Neural cell (in vitro differentiated cells): ENCODE data around the gene DNAAF3. TPM values are rescaled to one million over a fixed set of nuclear protein-coding genes. Genes with fewer than 3 reads are reported as not detected.

Source experiments
- H2AFZ ChIP-seq: fragments of 200-600, 300-800 bp; sonication (generic), shearing (Covaris generic); 2 replicates; pipeline ENCODE4 v1.6.0; 2014; ENCODE audit warnings: low read depth, mild to moderate bottlenecking, antibody characterized with exemption, low read length, moderate library complexity
- H3F3A ChIP-seq: fragments of 200-600 bp; shearing (Covaris generic); 2 replicates; pipeline ENCODE4 v1.6.1; 2016; ENCODE audit warnings: mild to moderate bottlenecking, moderate library complexity, mixed read lengths, antibody characterized with exemption, low read length; ENCODE audit not compliant: insufficient read depth, poor library complexity, severe bottlenecking
- H3K27ac ChIP-seq: fragments of 200-600, 300-800 bp; sonication (generic), shearing (Covaris generic); 2 replicates; pipeline ENCODE4 v1.5.1; 2014; ENCODE audit warnings: mild to moderate bottlenecking, low read length, moderate library complexity
- H3K27me3 ChIP-seq: fragments of 300-800, 200-600 bp; sonication (generic), shearing (Covaris generic); 2 replicates; pipeline ENCODE4 v1.6.0; 2014; ENCODE audit warnings: mild to moderate bottlenecking, low read depth, low read length, moderate library complexity; ENCODE audit not compliant: insufficient read depth
- H3K36me3 ChIP-seq: fragments of 300-800, 200-600 bp; sonication (generic), shearing (Covaris generic); 2 replicates; pipeline ENCODE4 v1.5.1; 2014; ENCODE audit warnings: mild to moderate bottlenecking, antibody characterized with exemption, low read length, moderate library complexity; ENCODE audit not compliant: insufficient read depth
- H3K4me2 ChIP-seq: fragments of 300-800, 200-600 bp; sonication (generic), shearing (Covaris generic); 2 replicates; pipeline ENCODE4 v1.6.0; 2014; ENCODE audit warnings: mild to moderate bottlenecking, low read length
- H3K4me3 ChIP-seq: fragments of 300-800, 200-600 bp; sonication (generic), shearing (Covaris generic); 2 replicates; pipeline ENCODE4 v1.5.1; 2014; ENCODE audit warnings: mild to moderate bottlenecking, low read length, moderate library complexity
- H3K79me2 ChIP-seq: fragments of 200-600 bp; shearing (Covaris generic); replicated peaks from 2 replicates; pipeline ENCODE4 v1.6.0; 2014; ENCODE audit warnings: mild to moderate bottlenecking, low read length, moderate library complexity; ENCODE audit not compliant: insufficient read depth
- H3K9ac ChIP-seq: fragments of 300-800, 200-600 bp; sonication (generic), shearing (Covaris generic); 2 replicates; pipeline ENCODE4 v1.6.1; 2016; ENCODE audit warnings: mild to moderate bottlenecking, low read length, mixed read lengths
- H3K9me2 ChIP-seq: fragments of 200-600 bp; shearing (Covaris generic); 2 replicates; pipeline ENCODE4 v1.6.1; 2016; ENCODE audit warnings: mild to moderate bottlenecking, low read length, mixed read lengths; ENCODE audit not compliant: insufficient read depth
- H3K9me3 ChIP-seq: fragments of 200-600, 300-800 bp; sonication (generic), shearing (Covaris generic); 2 replicates; pipeline ENCODE4 v1.6.1; 2016; ENCODE audit warnings: mild to moderate bottlenecking, mixed run types, low read length, moderate library complexity, mixed read lengths
- H4K20me1 ChIP-seq: fragments of 200-600 bp; shearing (Covaris generic); 2 replicates; pipeline ENCODE4 v1.6.1; 2016; ENCODE audit warnings: mild to moderate bottlenecking, mixed run types; ENCODE audit not compliant: insufficient read depth
- CTCF ChIP-seq: fragments of 450-650 bp; IDR thresholded peaks from 2 replicates; pipeline ENCODE4 v1.5.1; 2014; ENCODE audit warnings: antibody characterized with exemption, mild to moderate bottlenecking, moderate library complexity; ENCODE audit not compliant: poor library complexity, severe bottlenecking
- EP300 ChIP-seq: fragments of 450-650 bp; conservative IDR thresholded peaks from 2 replicates; pipeline ENCODE4 v1.6.1; 2014; ENCODE audit warnings: antibody characterized with exemption, mild to moderate bottlenecking, moderate library complexity; ENCODE audit not compliant: poor library complexity, severe bottlenecking
- EZH2 ChIP-seq: fragments of 200-600, 300-800 bp; shearing (Covaris generic), sonication (generic); IDR thresholded peaks from 2 replicates; pipeline ENCODE4 v1.6.1; 2014; ENCODE audit warnings: antibody characterized with exemption, low read length, borderline replicate concordance, mild to moderate bottlenecking; ENCODE audit not compliant: insufficient read depth, poor library complexity, severe bottlenecking
- MXI1 ChIP-seq: fragments of 450-650 bp; conservative IDR thresholded peaks from 2 replicates; pipeline ENCODE4 v1.6.1; 2014; ENCODE audit warnings: antibody characterized with exemption, mild to moderate bottlenecking; ENCODE audit not compliant: poor library complexity, severe bottlenecking
- POLR2AphosphoS5 ChIP-seq: IDR thresholded peaks from 2 replicates; pipeline ENCODE4 v1.6.1; 2012
- RAD21 ChIP-seq: fragments of 450-650 bp; conservative IDR thresholded peaks from 2 replicates; pipeline ENCODE4 v1.6.1; 2014; ENCODE audit warnings: antibody characterized with exemption, mild to moderate bottlenecking, moderate library complexity
- REST ChIP-seq: IDR thresholded peaks from 2 replicates; pipeline ENCODE4 v1.6.1; 2012; ENCODE audit warnings: borderline replicate concordance
- SMC3 ChIP-seq: fragments of 450-650 bp; conservative IDR thresholded peaks from 2 replicates; pipeline ENCODE4 v1.6.1; 2014; ENCODE audit warnings: antibody characterized with exemption, mild to moderate bottlenecking, moderate library complexity; ENCODE audit not compliant: poor library complexity
- TAF1 ChIP-seq: IDR thresholded peaks from 2 replicates; pipeline ENCODE4 v1.6.1; 2012; ENCODE audit warnings: low read depth
- polyA plus RNA-seq: library from polyadenylated mRNA; depleted of rRNA; stranded (reverse); fragments of >200 nt; gene quantifications from 2 replicates; pipeline ENCODE4 v1.2.3, GENCODE V29; 2014

Gene DNAAF3
- polyA plus RNA-seq, 1 donor from 2014 or later = 0.38 TPM

DNA sequence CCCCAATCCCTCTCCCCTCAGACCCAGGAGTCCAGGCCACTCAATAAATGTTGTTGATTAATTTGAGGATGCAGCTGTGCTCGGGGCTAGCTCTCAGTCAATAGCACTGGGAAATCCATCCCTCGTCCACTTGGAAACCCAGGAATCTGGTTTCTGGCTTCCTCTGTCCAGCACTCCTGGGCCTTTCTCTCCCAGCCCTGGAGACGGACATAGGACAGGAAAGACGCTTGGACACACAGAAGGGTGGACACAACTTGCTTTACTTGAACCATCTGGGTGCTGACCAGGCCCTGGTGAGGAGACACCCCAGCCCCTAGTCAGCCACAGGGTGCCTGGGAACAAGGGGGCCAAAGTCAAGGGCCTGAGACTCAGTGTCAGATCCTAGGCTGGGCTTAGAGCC lies 8.0 kb downstream of the DNAAF3 start:
- H3K4me3 ChIP-seq = no peak overlapping the region
- no peaks in the 10 kb centered on the region for H3K9me3 ChIP-seq
- H3K27ac ChIP-seq = no peak overlapping the region
- no peaks in the 10 kb centered on the region for H3F3A ChIP-seq
- no peaks in the 10 kb centered on the region for H3K9me2 ChIP-seq
- TF ChIP-seq REST = no peak
- no peak for TF ChIP-seq SMC3
- TF ChIP-seq EZH2 = no peak
- no peak for TF ChIP-seq CTCF
- no peak for TF ChIP-seq MXI1
- no peak for TF ChIP-seq EP300
- TF ChIP-seq POLR2AphosphoS5 = no peak
- TF ChIP-seq RAD21 = no peak
- no peak for TF ChIP-seq TAF1
- no peaks in the 10 kb centered on the region for H3K79me2 ChIP-seq
- H3K36me3 ChIP-seq = no peaks in the 10 kb centered on the region
- H3K4me2 ChIP-seq = no peak overlapping the region
- H4K20me1 ChIP-seq = no peaks in the 10 kb centered on the region
- no peak overlapping the region for H2AFZ ChIP-seq
- no peak overlapping the region for H3K9ac ChIP-seq
- H3K27me3 ChIP-seq = peaks cover 21% of the 10 kb centered on the region

GRCh38 chr19:55157064-55157908 lies 9.1 kb downstream of the DNAAF3 start, which contains the start of gene TNNI3:
TNNI3 (minus strand) TSS chr19:55157732; CDS start chr19:55157589, 143 bp downstream.
- H3K4me2 ChIP-seq = no peak within 1 kb of the TSS
- H3K4me3 ChIP-seq = peak within 1 kb of the TSS; percentile 66
- no peaks in the 10 kb centered on the region for H3K9me2 ChIP-seq
- TF ChIP-seq EP300 = no peak
- no peak for TF ChIP-seq EZH2
- no peak for TF ChIP-seq REST
- TF ChIP-seq SMC3 = no peak
- no peak for TF ChIP-seq CTCF
- no peak for TF ChIP-seq TAF1
- no peak for TF ChIP-seq RAD21
- no peak within 1 kb of the TSS for H3K27ac ChIP-seq
- H3K27me3 ChIP-seq = peaks cover 20% of the 10 kb centered on the region
- no peaks in the 10 kb centered on the region for H3F3A ChIP-seq
- no peaks in the 10 kb centered on the region for H4K20me1 ChIP-seq
- no peak within 1 kb of the TSS for H2AFZ ChIP-seq
- no peaks in the 10 kb centered on the region for H3K36me3 ChIP-seq
- no peaks in the 10 kb centered on the region for H3K79me2 ChIP-seq
- H3K9ac ChIP-seq = no peak within 1 kb of the TSS
- H3K9me3 ChIP-seq = no peaks in the 10 kb centered on the region
